ENCODE measurements around the gene PTPN7.
"Not testable (repeated sequence)": the region's sequence is repeated elsewhere in the genome, so short reads cannot be mapped to it uniquely, and the experiment has no call there.

PTPN7 gene

DNA sequence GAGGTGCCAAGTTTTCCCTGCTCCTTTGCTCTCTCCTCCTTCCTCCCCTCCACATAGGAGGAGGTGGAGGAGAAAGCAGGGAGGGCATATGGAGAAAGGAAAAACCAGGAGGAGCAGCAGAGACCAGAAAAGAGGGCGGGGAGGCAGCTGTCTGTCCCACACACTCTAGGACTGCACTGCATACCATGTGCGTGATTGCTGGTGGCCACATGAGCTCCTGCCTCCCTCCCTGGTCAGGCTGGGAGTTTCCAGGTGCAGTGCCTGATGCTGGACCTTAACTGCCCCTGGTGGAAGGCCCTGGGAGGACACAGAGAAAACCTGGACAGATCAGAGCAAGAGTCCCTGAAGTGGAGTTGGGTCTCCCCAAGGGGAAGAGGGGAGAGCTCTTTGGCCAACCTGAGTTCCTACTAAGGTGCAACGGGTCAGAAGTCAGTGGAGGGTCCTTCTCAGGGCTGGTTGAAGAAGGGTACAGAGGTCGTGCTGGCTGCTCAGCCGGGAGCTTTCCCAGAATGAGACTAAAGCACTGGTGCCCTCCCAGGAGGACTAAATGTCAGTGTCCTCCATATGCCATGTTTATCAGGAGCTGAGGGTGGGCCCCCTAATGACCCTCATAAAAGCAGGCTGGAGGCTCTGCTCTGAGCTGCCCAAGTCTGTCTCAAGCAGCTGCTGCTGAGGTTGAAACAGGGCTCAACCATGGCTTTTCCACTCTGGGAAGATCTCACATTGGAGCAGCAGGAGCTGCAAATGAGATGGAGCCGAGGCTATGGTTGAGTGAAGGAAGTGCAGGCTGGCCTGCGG is 29.7 kb upstream of the PTPN7 start:
- DNase-seq (ENCODE audit: low read depth in 4 of 4, low spot score in 1 of 4): no peak

DNA sequence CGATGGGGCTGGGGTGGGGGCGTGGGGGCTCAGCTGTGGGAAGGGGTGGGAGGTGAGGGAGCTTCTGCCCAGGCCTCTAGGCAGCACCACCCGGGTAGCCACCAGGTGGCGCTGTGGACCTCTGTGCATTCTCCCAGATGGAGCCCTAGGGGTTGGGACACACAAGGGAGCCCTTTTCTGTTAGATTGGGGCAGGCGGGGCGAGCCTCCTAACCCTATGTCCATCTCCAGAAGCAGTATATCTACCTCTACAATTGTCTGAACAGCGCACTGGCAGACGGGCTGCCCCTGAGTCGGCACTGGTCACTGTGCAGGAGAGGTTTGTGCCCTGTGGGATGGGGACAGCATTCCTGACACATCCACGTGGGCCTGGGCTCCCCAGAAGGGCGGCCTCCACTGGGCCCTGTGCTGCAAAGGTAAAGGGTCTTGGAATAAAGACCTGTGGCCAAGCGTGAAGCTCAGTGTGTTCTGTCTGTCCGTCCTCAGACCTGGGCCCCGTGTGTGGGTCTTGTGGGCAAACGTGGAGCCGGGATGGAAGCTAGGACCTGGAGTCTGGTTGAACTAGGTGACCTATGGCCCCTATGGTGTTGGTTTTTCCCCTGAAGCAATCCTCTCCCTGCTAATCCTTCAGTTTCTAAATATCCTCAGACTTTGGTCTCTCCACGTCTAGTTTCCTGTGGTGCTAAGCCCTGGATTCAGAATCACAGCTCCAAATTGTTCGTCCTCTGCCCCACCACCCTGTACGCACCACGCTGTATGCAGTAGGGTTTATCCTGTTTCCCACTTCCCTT is 28.8 kb upstream of the PTPN7 start:
- peak; percentile 66 to 82 (median 72) for DNase-seq (ENCODE audit: low read depth in 4 of 4, low spot score in 1 of 4)

DNA sequence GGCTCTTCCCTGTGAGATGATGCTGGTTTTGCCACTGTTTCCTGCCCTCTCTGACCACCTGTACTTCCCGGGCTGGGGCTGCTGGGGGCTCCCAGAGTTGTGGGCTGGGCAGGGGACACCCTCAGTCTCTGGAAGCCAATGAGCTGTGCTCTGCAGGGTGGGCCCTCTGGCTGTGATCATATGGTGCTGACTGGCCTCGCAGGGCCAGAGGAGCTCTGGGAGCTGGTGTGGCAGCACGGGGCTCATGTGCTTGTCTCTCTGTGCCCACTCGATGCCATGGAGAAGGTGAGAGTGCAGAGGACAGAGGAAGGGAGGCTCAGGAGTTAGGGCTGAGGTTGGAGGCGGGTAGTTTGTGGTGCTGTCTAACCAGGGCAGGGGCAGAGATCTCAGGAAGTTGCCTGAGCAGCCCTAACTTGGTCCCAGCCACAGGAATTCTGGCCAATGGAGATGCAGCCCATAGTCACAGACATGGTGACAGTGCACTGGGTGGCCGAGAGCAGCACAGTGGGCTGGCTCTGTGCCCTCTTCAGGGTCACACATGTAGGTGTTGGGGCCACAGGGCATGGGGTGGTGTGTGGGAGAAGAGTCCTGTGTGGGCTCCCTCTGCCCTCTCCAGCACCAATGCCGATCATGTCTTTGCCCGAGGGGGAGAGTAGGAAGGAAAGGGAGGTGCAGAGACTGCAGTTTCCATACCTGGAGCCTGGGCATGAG is 27.4 kb upstream of the PTPN7 start:
- no peak for DNase-seq (ENCODE audit: low read depth in 4 of 4, low spot score in 1 of 4)

DNA sequence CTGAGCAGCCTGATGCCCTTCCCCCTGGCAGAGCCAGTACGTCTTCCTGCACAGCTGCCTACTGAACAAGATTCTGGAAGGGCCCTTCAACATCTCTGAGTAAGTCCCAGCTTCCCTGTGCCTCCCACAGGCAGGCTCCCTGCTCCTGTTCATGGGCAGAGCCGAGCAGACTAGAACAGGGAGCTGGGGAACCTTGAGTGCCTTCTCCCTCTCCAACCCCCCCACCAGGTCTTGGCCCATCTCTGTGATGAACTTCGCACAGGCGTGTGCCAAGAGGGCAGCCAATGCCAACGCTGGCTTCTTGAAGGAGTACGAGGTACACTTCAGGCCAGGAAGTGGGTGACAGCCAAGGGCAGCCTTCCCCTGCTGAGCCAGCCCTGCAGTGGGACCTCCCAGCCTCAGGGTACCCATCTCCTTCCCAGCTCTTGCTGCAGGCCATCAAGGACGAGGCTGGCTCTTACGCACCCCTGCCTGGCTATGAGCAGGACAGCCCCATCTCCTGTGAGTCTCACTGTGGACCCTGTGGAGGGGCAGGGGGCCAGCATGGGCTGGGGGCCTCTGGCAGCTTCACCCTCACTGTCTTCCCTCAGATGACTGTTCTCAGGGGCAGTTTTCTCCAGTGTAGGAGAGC is 26.8 kb upstream of the PTPN7 start:
- no peak for DNase-seq (ENCODE audit: low read depth in 4 of 4, low spot score in 1 of 4)

DNA sequence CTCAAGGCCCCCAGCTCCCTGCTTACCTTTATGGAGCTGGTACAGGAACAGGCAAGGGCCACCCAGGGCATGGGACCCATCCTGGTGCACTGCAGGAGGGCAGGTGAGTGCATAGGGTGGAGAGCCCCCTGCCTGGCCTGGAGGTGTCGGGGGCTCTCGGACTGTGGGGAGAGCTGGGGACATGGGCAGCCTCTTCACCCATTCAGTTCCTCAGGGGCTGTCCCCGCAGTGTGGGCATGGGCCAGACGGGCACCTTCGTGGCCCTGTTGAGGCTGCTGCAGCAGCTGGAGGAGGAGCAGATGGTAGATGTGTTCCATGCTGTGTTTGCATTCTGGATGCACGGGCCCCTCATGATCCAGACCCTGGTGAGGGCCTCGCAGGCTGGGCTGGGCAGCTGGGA is 25.9 kb upstream of the PTPN7 start:
- no peak for DNase-seq (ENCODE audit: low read depth in 4 of 4, low spot score in 1 of 4)

DNA sequence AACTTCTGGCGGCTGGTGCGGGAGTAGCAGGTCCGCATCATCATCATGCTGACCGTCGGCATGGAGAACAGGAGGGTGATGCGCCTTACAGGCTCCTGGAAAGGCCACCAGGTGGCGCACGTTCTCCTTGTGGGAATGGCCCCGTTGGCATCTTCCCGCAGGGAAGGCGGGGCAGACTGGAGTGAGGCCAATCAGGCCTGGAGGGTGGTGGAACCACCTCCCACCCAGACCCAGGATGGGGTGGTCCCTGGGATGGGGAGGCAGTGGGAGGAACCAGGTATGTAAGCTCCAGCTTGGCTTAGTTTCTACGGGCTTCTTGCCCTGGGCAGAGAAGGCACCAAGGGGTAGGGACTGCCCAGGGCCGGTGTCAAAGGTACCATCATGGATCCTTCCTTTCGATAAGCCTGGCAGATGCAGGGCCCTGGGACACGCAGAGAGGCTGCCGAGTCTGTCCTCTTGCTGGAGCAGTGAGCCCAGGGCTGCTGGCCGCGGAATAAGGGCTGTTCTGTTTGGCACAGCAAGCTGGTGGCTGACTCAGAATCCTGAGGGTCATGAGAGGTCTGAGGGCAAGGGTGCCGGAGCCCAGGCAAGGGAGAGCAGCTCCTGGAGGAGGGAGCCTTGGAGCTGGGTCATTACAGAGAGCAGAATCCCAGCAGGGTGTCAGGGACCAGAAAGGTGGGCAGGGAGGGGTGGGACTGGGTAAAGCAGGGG is 24.5 kb upstream of the PTPN7 start:
- DNase-seq (ENCODE audit: low read depth in 4 of 4, low spot score in 1 of 4): peak in 3 of 4 experiments; percentile 52 to 71 (median 54)

DNA sequence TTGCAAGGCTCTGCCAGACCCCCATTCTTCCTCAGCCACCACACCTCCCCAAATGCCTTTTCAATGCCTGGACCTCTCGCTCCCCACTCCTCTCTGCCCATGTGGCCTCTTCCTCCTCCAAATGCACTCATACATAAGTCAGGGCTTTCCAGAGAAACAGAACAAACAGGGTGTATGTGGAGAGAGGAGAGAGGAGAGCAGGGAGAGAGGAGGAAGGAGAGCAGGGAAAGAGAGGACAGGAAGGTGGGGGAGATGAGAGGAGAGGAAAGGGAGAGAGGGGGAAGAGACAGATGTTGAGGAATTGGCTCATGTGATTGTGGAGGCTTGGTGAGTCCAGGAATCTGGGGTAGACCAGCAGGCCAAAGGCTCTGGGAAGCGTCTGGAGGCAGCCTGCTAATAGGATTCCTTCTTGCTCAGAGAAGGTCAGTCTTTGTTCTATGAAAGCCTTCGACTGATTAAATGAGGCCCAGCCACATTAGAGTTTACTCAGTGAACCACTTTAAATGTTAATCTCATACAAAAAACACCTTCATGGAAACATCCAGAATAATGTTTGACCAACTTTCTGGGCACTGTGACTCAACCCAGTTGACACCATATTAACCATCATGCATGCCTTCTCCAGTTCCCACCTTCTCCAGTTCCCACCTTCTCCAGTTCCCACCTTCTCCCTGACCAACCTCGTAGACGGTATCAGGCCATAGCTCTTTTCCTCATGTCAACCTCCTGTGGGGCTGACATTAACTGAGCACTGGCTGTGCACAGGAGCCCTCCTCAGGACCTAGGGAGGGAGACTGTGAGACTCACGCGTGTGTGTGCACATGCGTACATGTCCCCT is 21.9 kb upstream of the PTPN7 start:
- no peak for DNase-seq (ENCODE audit: low read depth in 4 of 4, low spot score in 1 of 4)

DNA sequence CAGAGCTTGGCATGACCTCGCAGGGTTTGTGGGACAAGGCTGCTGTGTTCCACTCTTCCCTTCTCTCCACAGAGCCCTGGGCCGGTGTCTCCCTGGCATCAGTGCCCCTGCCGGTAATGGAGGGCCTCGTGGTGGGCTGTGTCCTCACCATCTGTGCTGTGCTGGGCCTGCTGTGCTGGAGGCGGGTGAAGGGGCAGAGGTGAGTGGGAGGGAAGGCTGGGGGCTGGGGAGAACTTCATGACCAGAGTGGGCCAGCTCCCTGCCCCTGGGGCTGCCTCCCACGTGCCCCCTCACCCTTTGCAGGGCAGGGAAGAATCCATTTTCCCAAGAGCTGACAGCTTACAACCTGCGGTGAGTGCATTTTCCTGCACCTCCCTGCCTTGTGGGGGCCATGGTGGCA is 21.2 kb upstream of the PTPN7 start:
- no peak for DNase-seq (ENCODE audit: low read depth in 4 of 4, low spot score in 1 of 4)

DNA sequence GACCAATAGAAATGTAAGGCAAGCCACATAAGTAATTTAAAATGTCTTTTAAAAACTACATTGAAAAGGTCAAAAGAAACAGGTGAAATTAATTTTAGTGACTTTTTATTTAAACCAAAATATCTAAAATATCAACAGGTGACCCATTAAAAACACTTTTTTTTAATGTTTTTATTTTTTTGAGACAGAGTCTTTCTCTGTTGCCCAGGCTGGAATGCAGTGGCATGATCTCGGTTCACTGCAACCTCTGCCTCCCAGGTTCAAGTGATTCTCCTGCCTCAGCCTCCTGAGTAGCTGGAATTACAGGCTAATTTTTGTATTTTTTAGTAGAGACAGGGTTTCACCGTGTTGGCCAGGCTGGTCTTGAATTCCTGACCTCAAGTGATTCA is 20.3 kb upstream of the PTPN7 start:
- DNase-seq (ENCODE audit: low read depth in 4 of 4, low spot score in 1 of 4): not testable (repeated sequence)

DNA sequence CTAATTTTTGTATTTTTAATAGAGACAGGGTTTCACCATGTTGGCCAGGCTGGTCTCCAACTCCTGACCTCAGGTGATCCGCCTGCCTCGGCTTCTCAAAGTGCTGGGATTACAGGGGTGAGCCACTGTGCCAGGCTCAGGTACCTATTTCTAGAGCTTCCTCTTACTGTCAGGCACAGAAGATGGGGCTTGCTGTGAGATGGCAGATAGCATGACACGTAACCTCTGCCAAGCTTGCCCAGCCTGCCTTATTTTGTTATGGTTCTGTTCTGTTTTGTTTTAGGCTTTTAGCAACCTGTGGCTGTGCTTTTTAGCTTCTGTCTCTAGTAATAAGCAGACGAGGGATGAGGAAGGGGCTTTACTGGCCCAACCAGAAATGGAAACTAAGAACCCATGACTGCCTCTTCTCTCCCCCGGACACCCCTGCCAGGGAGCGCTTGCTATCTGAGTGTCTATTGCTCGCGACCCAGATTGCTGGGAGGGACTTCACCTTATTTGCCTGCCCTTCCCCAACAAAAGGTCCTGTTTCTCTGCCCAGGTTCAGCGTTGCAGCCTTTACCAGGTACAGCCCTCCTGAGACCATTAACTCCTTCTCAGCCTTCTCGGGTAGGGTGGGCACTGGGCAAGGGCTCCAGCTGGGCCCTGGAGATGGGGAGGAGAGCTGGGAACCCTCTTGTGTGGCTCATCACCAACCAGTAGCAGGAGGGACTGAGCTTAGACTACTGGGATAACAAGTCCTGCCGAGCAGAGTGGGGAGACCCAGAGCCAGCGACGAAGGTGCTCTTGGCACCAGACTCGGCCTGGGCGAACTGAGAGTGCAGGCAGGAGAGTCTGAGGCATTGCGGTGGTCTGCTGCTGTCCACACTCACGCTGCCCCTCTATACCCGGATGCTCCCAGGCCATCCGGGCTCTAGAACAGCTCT is 19.7 kb upstream of the PTPN7 start:
- no peak for DNase-seq (ENCODE audit: low read depth in 4 of 4, low spot score in 1 of 4)

DNA sequence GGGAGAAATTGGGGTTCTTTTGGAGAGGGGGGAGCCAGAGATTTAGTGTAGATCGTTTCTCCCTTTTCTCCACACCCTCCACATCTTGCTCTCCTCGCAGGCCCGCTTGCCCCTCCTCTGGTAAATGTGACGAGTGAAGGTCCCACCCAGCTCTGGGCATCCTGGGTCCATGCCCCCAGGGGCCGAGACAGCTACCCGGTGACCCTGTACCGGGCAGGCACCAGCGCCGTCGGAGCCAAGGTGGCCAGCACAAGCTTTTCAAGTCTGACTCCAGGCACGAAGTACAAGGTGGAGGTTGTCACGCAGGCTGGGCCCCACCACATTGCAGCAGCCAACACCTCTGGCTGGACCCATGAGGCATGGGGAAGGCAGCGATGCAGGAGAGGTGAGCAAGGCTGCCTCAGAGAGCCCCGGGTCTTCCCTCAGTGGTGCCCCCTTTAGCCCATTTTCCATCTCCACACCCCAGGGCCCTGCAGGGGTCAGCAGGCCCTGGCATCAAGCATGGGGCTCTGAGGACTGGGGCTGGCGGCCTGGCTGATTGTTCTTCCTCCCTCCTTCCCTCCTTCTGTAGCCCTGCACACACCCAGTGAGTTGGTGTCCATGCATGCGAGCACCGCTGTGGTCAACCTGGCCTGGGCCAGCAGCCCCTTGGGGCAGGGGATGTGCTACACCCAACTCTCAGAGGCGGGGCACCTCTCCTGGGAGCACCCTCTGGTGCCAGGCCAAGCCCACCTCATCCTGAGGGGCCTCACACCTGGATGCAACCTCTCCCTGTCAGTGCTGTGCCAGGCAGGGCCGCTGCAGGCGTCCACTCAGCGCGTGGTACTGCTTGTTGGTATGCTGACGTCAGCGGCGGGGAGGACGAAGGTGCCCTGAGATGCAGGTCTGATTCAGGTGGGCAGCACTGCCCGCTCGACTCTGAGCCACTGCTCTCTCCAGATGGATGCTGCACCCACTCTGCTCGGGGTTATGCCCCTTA is 16.8 kb upstream of the PTPN7 start:
- DNase-seq (ENCODE audit: low read depth in 4 of 4, low spot score in 1 of 4): no peak

DNA sequence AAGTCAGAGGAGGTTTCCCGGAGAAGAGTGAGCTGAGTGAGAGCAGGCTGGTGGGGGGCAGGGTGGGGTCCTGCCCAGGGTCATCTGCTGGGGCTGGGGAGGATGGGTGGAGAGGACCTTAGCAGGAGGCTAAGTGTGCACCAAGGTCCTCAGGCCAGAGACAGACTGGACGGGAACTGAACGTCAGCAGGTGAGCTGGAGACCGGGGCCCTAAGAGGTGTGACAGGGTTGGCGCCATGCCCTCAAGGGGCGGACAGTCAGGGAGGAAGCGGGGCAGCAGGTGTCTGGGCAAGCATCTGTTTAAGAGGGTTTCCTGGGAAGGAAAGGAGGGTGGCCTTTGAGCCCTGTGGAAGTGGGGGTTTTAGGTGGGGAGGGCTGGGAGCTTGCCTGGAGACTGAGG is 13.6 kb upstream of the PTPN7 start:
- DNase-seq (ENCODE audit: low read depth in 4 of 4, low spot score in 1 of 4): no peak

DNA sequence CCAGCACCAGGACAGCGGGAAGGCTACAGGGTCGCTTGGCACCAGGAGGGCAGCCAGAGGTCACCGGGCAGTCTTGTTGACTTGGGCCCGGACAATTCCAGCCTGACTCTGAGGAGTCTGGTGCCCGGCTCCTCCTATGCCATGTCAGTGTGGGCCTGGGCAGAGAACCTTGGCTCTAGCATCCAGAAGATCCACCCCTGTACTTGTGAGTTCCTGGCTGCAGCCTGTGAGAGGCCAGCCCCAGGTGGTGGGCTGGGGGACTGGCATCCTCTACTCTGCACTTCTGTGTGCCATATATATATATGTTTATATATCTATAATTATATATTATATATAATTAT is 11.6 kb upstream of the PTPN7 start:
- no peak for DNase-seq (ENCODE audit: low read depth in 4 of 4, low spot score in 1 of 4)

DNA sequence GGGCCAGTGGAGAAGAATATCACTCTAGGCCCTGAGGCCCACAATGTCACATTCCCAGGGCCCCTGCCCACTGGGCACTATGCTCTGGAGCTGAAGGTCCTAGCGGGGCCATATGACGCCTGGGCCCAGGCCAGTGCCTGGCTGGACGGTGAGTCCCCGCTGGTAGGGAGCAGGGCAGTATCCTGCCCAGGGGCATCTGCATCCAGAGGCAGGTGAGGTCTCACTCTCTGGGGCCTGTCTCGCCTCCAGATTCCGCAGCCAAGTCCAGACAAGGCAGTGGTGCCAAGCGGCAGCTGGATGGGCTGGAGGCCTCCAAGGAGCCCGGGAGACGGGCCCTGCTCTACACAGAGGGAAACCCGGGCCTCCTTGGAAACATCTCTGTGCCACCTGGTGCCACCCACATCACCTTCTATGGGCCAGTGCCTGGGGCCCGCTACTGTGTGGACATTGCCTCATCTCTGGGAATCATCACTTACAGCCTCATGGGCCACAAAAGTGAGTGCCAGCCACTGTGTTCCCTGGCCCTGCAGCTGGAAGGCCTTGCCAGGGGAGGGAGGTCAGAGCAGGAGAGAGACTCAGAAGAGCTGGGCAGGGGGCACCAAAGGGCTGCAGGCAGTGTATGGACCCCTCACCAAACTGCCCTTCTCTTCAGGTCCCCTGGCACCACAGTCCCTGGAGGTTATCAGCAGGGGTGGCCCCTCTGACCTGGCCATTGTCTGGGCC is 11.1 kb upstream of the PTPN7 start:
- DNase-seq (ENCODE audit: low read depth in 4 of 4, low spot score in 1 of 4): no peak

DNA sequence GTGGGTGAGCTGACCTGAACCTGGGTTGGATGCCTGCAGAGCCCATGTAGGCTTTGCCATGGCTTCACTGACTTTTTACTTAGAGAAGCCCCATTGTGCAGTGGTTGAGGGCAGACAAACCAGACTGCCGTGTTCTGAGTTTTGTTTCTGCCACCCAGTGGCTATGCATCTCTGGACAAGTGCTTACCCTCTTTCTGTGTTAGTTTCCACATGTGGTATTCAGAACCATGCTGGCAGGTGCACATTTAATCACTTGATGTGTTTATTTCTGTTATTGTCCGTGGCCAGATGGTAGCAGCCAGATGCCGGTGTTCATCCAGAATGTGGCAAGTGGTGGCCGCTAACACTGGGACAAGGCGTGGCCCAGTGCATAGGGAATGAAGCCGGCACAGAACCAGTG is 10.3 kb upstream of the PTPN7 start:
- no peak for DNase-seq (ENCODE audit: low read depth in 4 of 4, low spot score in 1 of 4)

DNA sequence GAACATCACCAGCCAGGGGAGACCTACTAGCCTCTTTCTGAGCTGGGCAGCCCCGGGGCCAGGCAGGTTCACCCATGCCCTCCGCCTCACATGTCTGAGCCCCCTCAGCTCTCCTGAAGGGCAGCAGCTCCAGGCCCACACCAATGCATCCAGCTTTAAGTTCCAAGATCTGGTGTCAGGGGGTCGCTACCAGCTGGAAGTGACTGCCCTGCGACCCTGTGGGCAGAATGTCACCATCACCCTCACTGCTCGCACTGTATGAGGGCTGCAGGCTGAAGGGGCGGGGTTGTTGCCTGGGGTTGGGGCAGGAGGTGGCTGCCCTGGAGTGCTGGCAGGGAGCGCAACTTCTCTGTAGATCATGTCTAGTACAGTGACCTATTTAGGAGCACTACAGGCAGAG is 8.5 kb upstream of the PTPN7 start:
- DNase-seq (ENCODE audit: low read depth in 4 of 4, low spot score in 1 of 4): no peak

DNA sequence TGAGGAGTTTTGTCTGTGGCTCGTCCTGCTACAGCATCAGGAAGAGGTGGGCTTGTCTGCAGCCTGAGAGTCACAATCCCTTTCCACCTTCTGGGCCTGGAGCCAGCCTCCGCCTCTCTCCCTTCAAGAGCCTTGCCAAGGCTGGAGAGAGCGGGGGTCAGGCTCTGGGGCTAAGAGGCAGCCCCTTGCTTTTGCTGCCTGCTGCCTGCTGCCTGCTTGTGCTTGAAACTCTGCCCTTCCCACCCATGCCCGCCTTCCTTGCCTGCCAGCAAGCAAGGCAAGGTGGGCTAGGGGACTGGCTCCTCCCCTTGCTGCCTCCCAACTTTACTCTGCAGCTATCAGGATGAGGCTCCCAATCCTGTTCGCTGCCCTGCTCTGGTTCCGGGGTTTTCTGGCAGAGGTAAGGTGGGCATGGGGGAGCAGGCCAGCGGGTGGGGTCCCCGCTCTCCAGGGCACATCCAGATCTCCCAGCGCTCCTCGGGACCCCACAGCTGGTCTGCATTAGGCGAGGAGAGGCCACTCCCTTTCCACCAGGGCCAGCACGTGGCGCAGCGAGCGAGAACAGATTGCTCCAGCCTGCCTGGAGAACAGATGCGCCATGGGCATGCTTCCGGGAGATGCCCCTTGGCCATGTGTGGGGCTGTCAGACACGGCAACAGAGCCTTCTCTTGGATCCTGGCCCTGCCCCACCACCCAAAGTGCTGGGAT is 7.5 kb upstream of the PTPN7 start:
- DNase-seq (ENCODE audit: low read depth in 4 of 4, low spot score in 1 of 4): no peak
